ENCODE results near the gene CERS5.

Gene CERS5

DNA sequence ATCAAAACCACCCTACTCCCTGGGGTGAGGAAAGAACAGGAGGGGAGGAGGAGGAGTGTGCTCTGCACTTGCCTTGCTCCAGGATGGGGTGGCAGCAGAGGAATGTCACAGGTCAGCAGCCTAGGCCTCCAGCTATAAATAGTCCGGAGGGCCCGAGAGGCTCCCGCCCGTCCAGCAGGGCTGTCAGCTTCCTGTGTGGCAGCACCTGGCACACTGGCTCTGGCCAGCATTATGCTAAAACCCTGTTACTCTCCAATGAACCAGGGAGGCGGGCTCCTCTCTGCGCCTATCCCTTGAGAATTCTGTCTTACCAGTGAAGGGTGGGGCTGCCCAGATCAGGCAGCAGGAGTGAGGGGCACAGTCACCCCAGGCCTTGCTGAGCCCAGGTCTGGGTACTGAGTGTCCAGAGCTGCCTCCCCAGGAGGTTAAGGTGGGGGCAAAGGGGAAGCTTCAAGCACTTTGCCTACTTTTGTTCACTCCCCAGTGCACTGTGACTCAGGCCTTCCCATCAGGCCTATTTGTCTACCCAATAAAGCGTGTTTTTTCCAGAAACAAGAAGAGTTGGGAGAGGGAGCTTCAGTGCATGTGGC is 56.3 kb downstream of the CERS5 start:
- no peak for DNase-seq (ENCODE audit: insufficient read length, low spot score)
- TF ChIP-seq, protein P1, sequence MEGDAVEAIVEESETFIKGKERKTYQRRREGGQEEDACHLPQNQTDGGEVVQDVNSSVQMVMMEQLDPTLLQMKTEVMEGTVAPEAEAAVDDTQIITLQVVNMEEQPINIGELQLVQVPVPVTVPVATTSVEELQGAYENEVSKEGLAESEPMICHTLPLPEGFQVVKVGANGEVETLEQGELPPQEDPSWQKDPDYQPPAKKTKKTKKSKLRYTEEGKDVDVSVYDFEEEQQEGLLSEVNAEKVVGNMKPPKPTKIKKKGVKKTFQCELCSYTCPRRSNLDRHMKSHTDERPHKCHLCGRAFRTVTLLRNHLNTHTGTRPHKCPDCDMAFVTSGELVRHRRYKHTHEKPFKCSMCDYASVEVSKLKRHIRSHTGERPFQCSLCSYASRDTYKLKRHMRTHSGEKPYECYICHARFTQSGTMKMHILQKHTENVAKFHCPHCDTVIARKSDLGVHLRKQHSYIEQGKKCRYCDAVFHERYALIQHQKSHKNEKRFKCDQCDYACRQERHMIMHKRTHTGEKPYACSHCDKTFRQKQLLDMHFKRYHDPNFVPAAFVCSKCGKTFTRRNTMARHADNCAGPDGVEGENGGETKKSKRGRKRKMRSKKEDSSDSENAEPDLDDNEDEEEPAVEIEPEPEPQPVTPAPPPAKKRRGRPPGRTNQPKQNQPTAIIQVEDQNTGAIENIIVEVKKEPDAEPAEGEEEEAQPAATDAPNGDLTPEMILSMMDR (IDR thresholded peaks at IDR 0.05; ENCODE audit: insufficient read depth, missing control alignments): no peak
- FAIRE-seq: no peak

DNA sequence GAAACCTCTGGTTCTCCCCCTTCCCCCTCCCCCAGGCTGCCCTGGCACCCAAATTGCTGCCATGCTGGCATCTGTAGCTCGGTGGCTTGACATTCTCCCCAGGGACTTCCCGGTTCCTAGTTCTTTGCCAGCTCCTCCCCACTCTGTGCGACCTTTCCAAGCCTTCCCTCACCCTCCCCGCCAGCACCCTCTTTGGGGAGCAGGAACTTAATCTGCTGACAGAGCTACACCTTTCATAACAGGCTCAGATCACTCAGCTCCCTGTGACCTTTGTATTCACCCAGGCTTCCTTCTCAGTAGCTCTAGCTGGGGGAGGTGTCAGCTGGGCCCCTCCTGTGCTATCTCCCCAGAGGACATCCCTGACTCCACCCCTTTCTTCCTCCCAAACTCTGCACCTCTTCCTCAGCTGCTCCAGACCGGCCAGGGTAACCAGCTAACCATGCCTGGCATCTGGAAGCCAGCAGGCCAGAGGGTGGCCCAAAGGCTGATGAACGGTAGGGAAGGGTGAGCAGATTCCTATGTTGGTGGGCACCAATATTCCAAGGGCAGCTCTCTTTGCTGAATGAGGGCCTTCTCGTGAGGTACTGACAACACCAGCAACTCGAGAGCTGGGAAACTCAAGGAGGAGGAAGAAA is 56.9 kb downstream of the CERS5 start:
- no peak for FAIRE-seq
- DNase-seq (ENCODE audit: insufficient read length, low spot score): no peak
- TF ChIP-seq, protein P1 (IDR thresholded peaks at IDR 0.05; ENCODE audit: insufficient read depth, missing control alignments): no peak

- DNase-seq (ENCODE audit: insufficient read length, low spot score): no peak
- FAIRE-seq: no peak
- TF ChIP-seq, protein P1 (IDR thresholded peaks at IDR 0.05; ENCODE audit: insufficient read depth, missing control alignments): no peak
Observed at GRCh38 chr12:50109319-50109718, 57.9 kb downstream of the CERS5 start.

DNA sequence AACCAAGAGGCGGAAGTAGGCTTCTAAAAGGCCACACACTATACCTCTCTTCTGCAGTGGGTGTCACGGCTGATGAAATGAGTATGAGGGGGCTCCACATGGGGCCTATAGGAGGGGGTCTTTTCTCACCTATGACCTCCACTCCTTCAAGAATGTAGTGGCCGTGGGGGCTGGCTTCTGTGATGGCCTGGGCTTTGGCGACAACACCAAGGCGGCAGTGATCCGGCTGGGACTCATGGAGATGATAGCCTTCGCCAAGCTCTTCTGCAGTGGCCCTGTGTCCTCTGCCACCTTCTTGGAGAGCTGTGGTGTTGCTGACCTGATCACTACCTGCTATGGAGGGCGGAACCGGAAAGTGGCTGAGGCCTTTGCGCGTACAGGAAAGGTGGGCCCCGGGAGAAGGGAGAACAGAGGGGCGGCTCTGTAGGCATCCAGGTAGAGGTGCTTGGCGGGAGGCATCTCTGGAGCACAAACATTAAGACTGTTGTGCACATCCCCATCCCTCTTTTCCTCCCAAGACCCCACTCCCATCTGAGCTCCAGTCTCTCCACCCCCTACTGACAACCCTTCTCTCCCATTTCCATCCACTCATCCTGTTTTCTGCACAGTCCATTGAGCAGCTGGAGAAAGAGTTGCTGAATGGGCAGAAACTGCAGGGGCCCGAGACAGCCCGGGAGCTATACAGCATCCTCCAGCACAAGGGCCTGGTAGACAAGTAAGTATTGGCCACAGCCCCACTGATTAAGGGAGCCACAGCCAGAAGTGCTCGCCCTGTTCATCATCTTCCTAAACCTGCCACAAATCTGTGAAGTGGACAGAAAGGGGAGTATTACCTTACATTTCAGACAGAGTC is 59.5 kb downstream of the CERS5 start:
- DNase-seq (ENCODE audit: insufficient read length, low spot score): no peak
- TF ChIP-seq, protein P1 (IDR thresholded peaks at IDR 0.05; ENCODE audit: insufficient read depth, missing control alignments): no peak
- no peak for FAIRE-seq

GRCh38 chr12:50106907-50107306 is 60.3 kb downstream of the CERS5 start:
- FAIRE-seq: no peak
- TF ChIP-seq, protein P1 (IDR thresholded peaks at IDR 0.05; ENCODE audit: insufficient read depth, missing control alignments): no peak
- no peak for DNase-seq (ENCODE audit: insufficient read length, low spot score)

GRCh38 chr12:50105913-50106450 is 61.2 kb downstream of the CERS5 start:
- TF ChIP-seq, protein P1 (IDR thresholded peaks at IDR 0.05; ENCODE audit: insufficient read depth, missing control alignments): no peak
- no peak for FAIRE-seq
- DNase-seq (ENCODE audit: insufficient read length, low spot score): no peak

Measured in D721Med (cell line).